Measurements from ENCODE around the gene RLF. TPM values are rescaled to one million over a fixed set of nuclear protein-coding genes. Genes with fewer than 3 reads are reported as not detected.
"Not testable (repeated sequence)": the region's sequence is repeated elsewhere in the genome, so short reads cannot be mapped to it uniquely, and the experiment has no call there.

RLF gene
- total and polyA plus RNA-seq, 8 donors: 2.2 to 8.5 (median 4.4) TPM

GRCh38 chr1:40185951-40186864, 25.0 kb downstream of the RLF start:
- H3K36me3 ChIP-seq: peaks cover 0 to 11% (median 0%) of the 10 kb centered on the region in 3 donors
- DNase-seq (no peak), FAIRE-seq (no peak), ATAC-seq (no peak)
- no peaks in the 10 kb centered on the region for H3K27me3 ChIP-seq
- H3K9me3 ChIP-seq: no peaks in the 10 kb centered on the region
- intact Hi-C loops (cut with DNase I): no loop called here
- WGBS, 2 donors: 93 to 98% methylated on average over 7 of the region's 7 CpGs
- no peak for TF ChIP-seq CTCF (IDR thresholded peaks at IDR 0.05)
- H3K27ac ChIP-seq: no peak overlapping the region
- no peak overlapping the region for H3K4me3 ChIP-seq
- H3K4me1 ChIP-seq: peaks cover 0 to 3% (median 0%) of the 10 kb centered on the region in 3 donors

- 39 to 43% methylated on average over 1 of the region's 1 CpG for whole genome bisulfite sequencing, 2 donors
- no peak overlapping the region for H3K4me3 ChIP-seq
- peaks cover 0 to 22% (median 0%) of the 10 kb centered on the region in 3 donors for H3K36me3 ChIP-seq
- peaks cover 0 to 3% (median 0%) of the 10 kb centered on the region in 3 donors for H3K4me1 ChIP-seq
- H3K27me3 ChIP-seq: no peaks in the 10 kb centered on the region
- no peak for ATAC-seq
- no peak overlapping the region for H3K27ac ChIP-seq
- DNase-seq: no peak
- intact Hi-C loops (cut with DNase I): no loop called here
- FAIRE-seq: no peak
- H3K9me3 ChIP-seq: no peaks in the 10 kb centered on the region
- no peak for TF ChIP-seq CTCF (IDR thresholded peaks at IDR 0.05)
Measured at GRCh38 chr1:40187399-40187798, 26.2 kb downstream of the RLF start.

GRCh38 chr1:40194639-40195038, 33.5 kb downstream of the RLF start:
- H3K4me1 ChIP-seq; H3K9me3 ChIP-seq; FAIRE-seq; ATAC-seq; H3K27me3 ChIP-seq; intact Hi-C loops (cut with DNase I); H3K4me3 ChIP-seq; DNase-seq; H3K27ac ChIP-seq: not testable (repeated sequence)
- peaks cover 0 to 22% (median 9%) of the 10 kb centered on the region in 3 donors for H3K36me3 ChIP-seq
- 90 to 91% methylated on average over 6 of the region's 6 CpGs for WGBS, 2 donors

GRCh38 chr1:40197656-40198055, 36.5 kb downstream of the RLF start:
- DNase-seq (no peak), ATAC-seq (no peak), FAIRE-seq (no peak)
- H3K27me3 ChIP-seq: no peaks in the 10 kb centered on the region
- intact Hi-C loops (cut with DNase I): no loop called here
- TF ChIP-seq CTCF (IDR thresholded peaks at IDR 0.05): no peak
- H3K4me1 ChIP-seq: peaks cover 0 to 2% (median 0%) of the 10 kb centered on the region in 3 donors
- peaks cover 0 to 9% (median 0%) of the 10 kb centered on the region in 3 donors for H3K36me3 ChIP-seq
- H3K9me3 ChIP-seq: no peaks in the 10 kb centered on the region
- 98 to 100% methylated on average over 1 of the region's 1 CpG for WGBS, 2 donors
- no peak overlapping the region for H3K4me3 ChIP-seq
- H3K27ac ChIP-seq: no peak overlapping the region

- no peak overlapping the region for H3K4me3 ChIP-seq
- no peaks in the 10 kb centered on the region for H3K9me3 ChIP-seq
- no peak for TF ChIP-seq CTCF (IDR thresholded peaks at IDR 0.05)
- H3K4me1 ChIP-seq: peaks cover 0 to 2% (median 0%) of the 10 kb centered on the region in 3 donors
- FAIRE-seq (no peak), ATAC-seq (no peak), DNase-seq (no peak)
- H3K27me3 ChIP-seq: no peaks in the 10 kb centered on the region
- intact Hi-C loops (cut with DNase I): no loop called here
- H3K36me3 ChIP-seq: peaks cover 0 to 9% (median 0%) of the 10 kb centered on the region in 3 donors
- 62 to 64% methylated on average over 3 of the region's 3 CpGs for WGBS, 2 donors
- no peak overlapping the region for H3K27ac ChIP-seq
Measured at GRCh38 chr1:40199126-40199525, 37.9 kb downstream of the RLF start.
